ENCODE results near the gene RNU6-1. TPM values are rescaled to one million over a fixed set of nuclear protein-coding genes. Genes with fewer than 3 reads are reported as not detected.

The RNU6-1 gene
- total RNA-seq, 1 experiment from 2014 or later: not detected

DNA sequence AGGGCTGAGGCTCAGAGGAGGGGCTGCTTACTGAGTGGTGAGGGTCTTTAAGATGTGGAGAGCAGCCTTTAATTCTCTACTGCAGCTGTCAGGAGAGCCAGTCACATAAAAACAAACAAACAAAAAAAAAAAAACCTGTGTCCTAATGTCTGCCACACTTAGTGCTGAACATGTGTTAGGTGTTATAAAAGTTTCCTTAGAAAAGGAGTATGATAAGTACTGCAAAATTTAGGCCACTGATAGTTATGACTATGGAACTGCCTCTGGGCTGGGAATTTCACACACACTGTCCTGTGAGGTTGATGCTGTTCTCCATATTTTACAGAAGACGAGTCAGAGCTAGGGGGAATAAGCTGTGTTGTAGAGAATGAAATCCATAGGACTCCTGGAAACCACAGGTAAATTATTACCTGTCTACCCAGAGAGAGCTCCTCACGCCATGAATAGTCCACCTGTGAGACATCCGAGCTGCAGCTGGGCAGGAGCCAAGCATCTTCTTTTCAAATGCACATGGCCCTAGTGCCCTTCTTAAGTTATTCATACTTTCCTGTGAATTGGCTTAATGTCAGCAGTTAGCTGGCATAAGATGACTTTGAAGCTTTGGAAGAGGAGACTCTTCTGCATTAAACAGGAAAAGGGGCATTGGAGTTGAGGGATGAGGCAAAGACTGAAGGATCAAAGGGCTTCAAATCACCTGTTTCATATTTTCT lies 49.1 kb downstream of the RNU6-1 start:
- in situ Hi-C loops (cut with HindIII; ENCODE audit: low pct_unique_long_range_greater_than_20kb, low sequenced_read_pairs): no loop called here
- intact Hi-C loops (cut with micrococcal nuclease; ENCODE audit: unreplicated experiment): no loop called here
- H3K27ac ChIP-seq (ENCODE audit: low read length): no peak overlapping the region
- H3K27me3 ChIP-seq (ENCODE audit: control insufficient read depth, insufficient read depth, low read length): no peaks in the 10 kb centered on the region
- CTCF ChIA-PET: no interaction called here
- no peaks in the 10 kb centered on the region for H3K36me3 ChIP-seq (ENCODE audit: control insufficient read depth, insufficient read depth, low read length)
- H3K4me1 ChIP-seq (ENCODE audit: control insufficient read depth, insufficient read depth, low read length): no peaks in the 10 kb centered on the region
- no peak overlapping the region for H3K4me3 ChIP-seq (ENCODE audit: low read depth in 2 of 2, low read length in 2 of 2)
- TF ChIP-seq SIN3A (IDR thresholded peaks at IDR 0.05; ENCODE audit: borderline replicate concordance, insufficient read depth, low read depth, low read length): no peak
- TF ChIP-seq REST (IDR thresholded peaks at IDR 0.05; ENCODE audit: insufficient read depth in 1 of 2, low read depth in 2 of 2, low read length in 1 of 2): no peak
- TF ChIP-seq, protein P1, sequence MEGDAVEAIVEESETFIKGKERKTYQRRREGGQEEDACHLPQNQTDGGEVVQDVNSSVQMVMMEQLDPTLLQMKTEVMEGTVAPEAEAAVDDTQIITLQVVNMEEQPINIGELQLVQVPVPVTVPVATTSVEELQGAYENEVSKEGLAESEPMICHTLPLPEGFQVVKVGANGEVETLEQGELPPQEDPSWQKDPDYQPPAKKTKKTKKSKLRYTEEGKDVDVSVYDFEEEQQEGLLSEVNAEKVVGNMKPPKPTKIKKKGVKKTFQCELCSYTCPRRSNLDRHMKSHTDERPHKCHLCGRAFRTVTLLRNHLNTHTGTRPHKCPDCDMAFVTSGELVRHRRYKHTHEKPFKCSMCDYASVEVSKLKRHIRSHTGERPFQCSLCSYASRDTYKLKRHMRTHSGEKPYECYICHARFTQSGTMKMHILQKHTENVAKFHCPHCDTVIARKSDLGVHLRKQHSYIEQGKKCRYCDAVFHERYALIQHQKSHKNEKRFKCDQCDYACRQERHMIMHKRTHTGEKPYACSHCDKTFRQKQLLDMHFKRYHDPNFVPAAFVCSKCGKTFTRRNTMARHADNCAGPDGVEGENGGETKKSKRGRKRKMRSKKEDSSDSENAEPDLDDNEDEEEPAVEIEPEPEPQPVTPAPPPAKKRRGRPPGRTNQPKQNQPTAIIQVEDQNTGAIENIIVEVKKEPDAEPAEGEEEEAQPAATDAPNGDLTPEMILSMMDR (IDR thresholded peaks at IDR 0.05): no peak
- no peak for TF ChIP-seq TCF7L2 (IDR thresholded peaks at IDR 0.05; ENCODE audit: low read depth, low read length)
- no peak for TF ChIP-seq POLR2AphosphoS5 (IDR thresholded peaks at IDR 0.05; ENCODE audit: low read depth, low read length)
- DNase-seq (ENCODE audit: low read depth, low spot score): no peak
- POLR2A ChIA-PET: no interaction called here
- peaks cover 10% of the 10 kb centered on the region; the same call in 1 of the 2 replicates for H3K9me3 ChIP-seq (ENCODE audit: control insufficient read depth, insufficient read depth, low read depth, low read length)
- no peak for ATAC-seq
- BruUV-seq (replicated peaks): no TSS peak

Other genes starting within 250 kb of the RNU6-1 start
- gene SKOR1, start 14.5 kb downstream of the RNU6-1 start, total RNA-seq (2021; ENCODE audit: unreplicated experiment): 0.21 TPM
- 44.5 TPM for gene PIAS1, start 214.3 kb upstream of the RNU6-1 start, total RNA-seq (2021; ENCODE audit: unreplicated experiment)